Fibroblast of the aortic adventitia (primary cell): ENCODE data around the gene KNDC1. TPM values are rescaled to one million over a fixed set of nuclear protein-coding genes. Genes with fewer than 3 reads are reported as not detected.
"Not testable (repeated sequence)": the region's sequence is repeated elsewhere in the genome, so short reads cannot be mapped to it uniquely, and the experiment has no call there.

Source experiments
- DNase-seq: peaks from one replicate; pipeline ENCODE4 v3.0.0-alpha.2; 2010; ENCODE audit warnings: low read depth
- H3K4me3 ChIP-seq: 2 replicates; pipeline ENCODE4 v1.5.1; 2011; ENCODE audit warnings: low read depth, mild to moderate bottlenecking, control low read depth, low read length, moderate library complexity
- CTCF ChIP-seq: IDR thresholded peaks from 2 replicates; pipeline ENCODE4 v1.5.1; 2011; ENCODE audit warnings: mild to moderate bottlenecking, low read length, control low read depth, inconsistent platforms; ENCODE audit not compliant: insufficient read depth
- total RNA-seq: library from RNA; depleted of rRNA; stranded (reverse); fragments of >200 nt; gene quantifications from 2 replicates; pipeline ENCODE4 v1.2.3, GENCODE V29; 2012; ENCODE audit warnings: low replicate concordance

KNDC1 gene
- total RNA-seq, 1 donor, result under 0.01 TPM

GRCh38 chr10:133167693-133168616 is 7.9 kb downstream of the KNDC1 start:
- DNase-seq, result no peak
- H3K4me3 ChIP-seq, result no peak overlapping the region
- TF ChIP-seq CTCF, result no peak

- no peak overlapping the region for H3K4me3 ChIP-seq
- TF ChIP-seq CTCF, result no peak
- DNase-seq, result no peak
Observed at GRCh38 chr10:133168617-133169031, 8.6 kb downstream of the KNDC1 start.

- DNase-seq, result no peak
- TF ChIP-seq CTCF, result no peak
- H3K4me3 ChIP-seq, result no peak overlapping the region
Observed at GRCh38 chr10:133169173-133169947, 9.3 kb downstream of the KNDC1 start.

GRCh38 chr10:133170092-133170491 is 10.1 kb downstream of the KNDC1 start:
- DNase-seq, result no peak
- TF ChIP-seq CTCF, result no peak
- H3K4me3 ChIP-seq, result no peak overlapping the region

- DNase-seq, result no peak
- H3K4me3 ChIP-seq, result no peak overlapping the region
- TF ChIP-seq CTCF, result no peak
Observed at GRCh38 chr10:133173860-133174640, 14.0 kb downstream of the KNDC1 start.

- TF ChIP-seq CTCF, result no peak
- H3K4me3 ChIP-seq, result no peak overlapping the region
- no peak for DNase-seq
Observed at GRCh38 chr10:133174689-133175263, 14.8 kb downstream of the KNDC1 start.

- not testable (repeated sequence) for DNase-seq, H3K4me3 ChIP-seq
Observed at GRCh38 chr10:133175624-133176023, 15.6 kb downstream of the KNDC1 start.
